Mesenchymal stem cell (in vitro differentiated cells and primary cell): ENCODE measurements around the gene SIVA1.

Experiments used
- DNase-seq: peaks from one replicate; pipeline ENCODE4 v3.0.0-alpha.2; 2013
- H2AFZ ChIP-seq: one replicate; pipeline ENCODE4 v1.6.1; 2013; ENCODE audit warnings: low read depth, mild to moderate bottlenecking, control low read depth, inconsistent platforms, low read length, moderate library complexity
- H2AK5ac ChIP-seq: 2 replicates; pipeline ENCODE4 v1.6.1; 2013; ENCODE audit warnings: low read length, moderate library complexity, mild to moderate bottlenecking, inconsistent platforms; ENCODE audit not compliant: severe bottlenecking
- H2BK120ac ChIP-seq: one replicate; pipeline ENCODE4 v1.6.1; 2013; ENCODE audit warnings: low read depth, mild to moderate bottlenecking, inconsistent platforms, low read length, moderate library complexity
- H2BK12ac ChIP-seq, 2 experiments: one replicate each; pipeline ENCODE4 v1.6.1; 2013; ENCODE audit warnings: inconsistent platforms in 2 of 2, low read length in 2 of 2, mild to moderate bottlenecking in 2 of 2, moderate library complexity in 2 of 2, control low read depth in 1 of 2
- H2BK15ac ChIP-seq: one replicate; pipeline ENCODE4 v1.6.1; 2013; ENCODE audit warnings: mild to moderate bottlenecking, low read depth, inconsistent platforms; ENCODE audit not compliant: poor library complexity, severe bottlenecking
- H2BK5ac ChIP-seq: 2 replicates; pipeline ENCODE4 v1.6.1; 2013; ENCODE audit warnings: low read depth, mild to moderate bottlenecking, low read length, control low read depth, inconsistent platforms; ENCODE audit not compliant: poor library complexity, severe bottlenecking
- H3K14ac ChIP-seq, 2 experiments: one replicate each; pipeline ENCODE4 v1.6.1; 2013; ENCODE audit warnings: inconsistent platforms in 2 of 2, low read length in 2 of 2, control low read depth in 1 of 2, mild to moderate bottlenecking in 1 of 2, moderate library complexity in 1 of 2
- H3K18ac ChIP-seq, 2 experiments: one replicate each; pipeline ENCODE4 v1.6.1; 2013; ENCODE audit warnings: inconsistent platforms in 2 of 2, low read length in 2 of 2, control low read depth in 1 of 2, low read depth in 1 of 2, mild to moderate bottlenecking in 1 of 2
- H3K23ac ChIP-seq, 2 experiments: one replicate each; pipeline ENCODE4 v1.6.1; 2013; ENCODE audit warnings: inconsistent platforms in 2 of 2, low read length in 2 of 2, mild to moderate bottlenecking in 2 of 2, moderate library complexity in 2 of 2, control low read depth in 1 of 2
- H3K27ac ChIP-seq: 2 replicates; pipeline ENCODE4 v1.5.1; 2013; ENCODE audit warnings: mild to moderate bottlenecking, moderate library complexity, low read length, control low read depth, inconsistent platforms; ENCODE audit not compliant: poor library complexity, severe bottlenecking
- H3K27me3 ChIP-seq, 2 experiments: 2 replicates each; pipeline versions ENCODE4 v1.6.1 to v1.7.0; 2013; ENCODE audit warnings: low read length in 2 of 2, mild to moderate bottlenecking in 2 of 2, moderate library complexity in 2 of 2, control low read depth in 1 of 2, inconsistent platforms in 1 of 2; ENCODE audit not compliant: control insufficient read depth in 1 of 2, insufficient read depth in 1 of 2
- H3K36me3 ChIP-seq, 2 experiments: 2 replicates each; pipeline versions ENCODE4 v1.6.1 to v1.7.0; 2013; ENCODE audit warnings: low read length in 2 of 2, control low read depth in 1 of 2, inconsistent platforms in 1 of 2, low read depth in 1 of 2, mild to moderate bottlenecking in 1 of 2; ENCODE audit not compliant: insufficient read depth in 2 of 2, control insufficient read depth in 1 of 2
- H3K4ac ChIP-seq, 2 experiments: one replicate each; pipeline ENCODE4 v1.6.1; 2013; ENCODE audit warnings: inconsistent platforms in 2 of 2, low read length in 2 of 2, mild to moderate bottlenecking in 2 of 2, moderate library complexity in 2 of 2, control low read depth in 1 of 2, low read depth in 1 of 2
- H3K4me1 ChIP-seq: 2 replicates; pipeline ENCODE4 v1.6.1; 2013; ENCODE audit warnings: low read depth, low read length, control low read depth; ENCODE audit not compliant: control insufficient read depth, insufficient read depth
- H3K4me2 ChIP-seq: 2 replicates; pipeline ENCODE4 v1.6.1; 2013; ENCODE audit warnings: low read length, mild to moderate bottlenecking, inconsistent platforms; ENCODE audit not compliant: poor library complexity, severe bottlenecking
- H3K4me3 ChIP-seq, 2 experiments: 2 replicates each; pipeline versions ENCODE4 v1.5.1 to v1.7.0; 2013; ENCODE audit warnings: low read length in 2 of 2, mild to moderate bottlenecking in 2 of 2, control low read depth in 1 of 2, low read depth in 1 of 2; ENCODE audit not compliant: insufficient read depth in 1 of 2
- H3K79me1 ChIP-seq: replicated peaks from 2 replicates; pipeline ENCODE4 v1.6.1; 2013; ENCODE audit warnings: mild to moderate bottlenecking, control low read depth, low read length, inconsistent platforms; ENCODE audit not compliant: poor library complexity, severe bottlenecking
- H3K9ac ChIP-seq: 2 replicates; pipeline ENCODE4 v1.7.0; 2013; ENCODE audit warnings: mild to moderate bottlenecking, low read length, moderate library complexity
- H3K9me3 ChIP-seq: 2 replicates; pipeline ENCODE4 v1.7.0; 2013; ENCODE audit warnings: mild to moderate bottlenecking, low read length; ENCODE audit not compliant: control insufficient read depth
- H4K8ac ChIP-seq: one replicate; pipeline ENCODE4 v1.6.1; 2013; ENCODE audit warnings: inconsistent platforms, mild to moderate bottlenecking, low read length, moderate library complexity
- H4K91ac ChIP-seq: one replicate; pipeline ENCODE4 v1.6.1; 2013; ENCODE audit warnings: mild to moderate bottlenecking, low read length, inconsistent platforms
- WGBS: methylation state at CpG from one replicate; pipeline ENCODE4 v1.1.7; 2013; ENCODE audit warnings: mixed read lengths; 5-methylcytosine and 5-hydroxymethylcytosine counted together

Gene SIVA1

DNA sequence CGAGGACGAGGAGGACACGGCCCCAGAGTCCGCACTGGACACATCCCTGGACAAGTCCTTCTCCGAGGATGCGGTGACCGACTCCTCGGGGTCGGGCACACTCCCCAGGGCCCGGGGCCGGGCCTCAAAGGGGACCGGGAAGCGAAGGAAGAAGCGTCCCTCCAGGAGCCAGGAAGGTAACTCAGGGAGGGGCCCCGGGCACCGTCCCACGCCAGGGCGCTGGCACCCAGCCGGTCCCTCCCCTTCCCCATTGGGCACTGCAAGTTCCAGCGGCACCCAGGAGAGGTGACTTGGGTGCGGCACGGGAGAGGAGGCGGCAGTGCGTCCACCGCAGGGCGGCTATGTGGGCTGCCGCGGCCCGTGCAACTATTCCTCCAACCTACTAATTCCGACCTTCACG, 38.3 kb upstream of the SIVA1 start:
- no peak overlapping the region for H3K4me2 ChIP-seq

DNA sequence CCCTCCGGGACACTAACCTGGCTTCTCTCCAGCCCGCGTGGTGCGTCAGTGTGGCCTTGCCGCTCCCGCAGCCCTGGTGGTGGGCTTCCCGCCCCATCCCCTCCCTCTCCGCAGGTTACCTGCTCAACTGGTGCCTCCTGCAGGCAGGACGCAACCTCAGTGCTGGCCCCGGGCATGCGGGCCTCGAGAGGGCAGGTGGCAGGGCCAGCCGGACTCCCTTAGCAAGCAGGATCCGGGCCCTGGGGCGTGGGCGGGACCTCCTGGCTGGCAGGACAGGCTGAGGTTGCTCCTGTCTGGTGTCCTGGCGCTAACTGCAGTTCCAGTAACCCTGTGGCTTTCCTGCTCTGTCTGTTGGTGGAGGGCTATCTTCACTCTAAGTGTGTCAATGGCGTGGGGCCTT, 37.5 kb upstream of the SIVA1 start:
- H3K4me3 ChIP-seq, result no peak overlapping the region
- no peak overlapping the region for H2BK12ac ChIP-seq
- H3K4me2 ChIP-seq, result no peak overlapping the region
- H3K14ac ChIP-seq, result no peak overlapping the region
- no peak overlapping the region for H2AK5ac ChIP-seq
- no peaks in the 10 kb centered on the region for H3K9me3 ChIP-seq
- no peak overlapping the region for H3K4ac ChIP-seq
- H3K4me1 ChIP-seq, result peaks cover 2% of the 10 kb centered on the region
- no peak overlapping the region for H2AFZ ChIP-seq
- no peak overlapping the region for H4K91ac ChIP-seq
- H3K18ac ChIP-seq, result no peak overlapping the region
- peaks cover 15% of the 10 kb centered on the region for H3K79me1 ChIP-seq
- peaks cover 82 to 98% of the 10 kb centered on the region in 2 experiments for H3K36me3 ChIP-seq
- 96% methylated on average over 18 of the region's 18 CpGs for WGBS
- H4K8ac ChIP-seq, result no peak overlapping the region
- no peak overlapping the region for H2BK120ac ChIP-seq
- no peak overlapping the region for H2BK15ac ChIP-seq
- H3K27me3 ChIP-seq, result no peaks in the 10 kb centered on the region
- no peak overlapping the region for H3K9ac ChIP-seq
- H2BK5ac ChIP-seq, result no peak overlapping the region
- H3K23ac ChIP-seq, result no peak overlapping the region
- no peak for DNase-seq
- H3K27ac ChIP-seq, result no peak overlapping the region

More for the DNA sequence above, 38.3 kb upstream of the SIVA1 start:
- Histone ChIP-seq H3K27me3 (no peaks in the 10 kb centered on the region), H3K27ac (no peak overlapping the region), H2AFZ (no peak overlapping the region), H2BK12ac (no peak overlapping the region), H3K4me3 (no peak overlapping the region), H3K18ac (no peak overlapping the region), H2BK15ac (no peak overlapping the region), H3K23ac (no peak overlapping the region), H3K36me3 (peaks cover 84 to 98% of the 10 kb centered on the region in 2 experiments), H2BK120ac (no peak overlapping the region), H3K14ac (no peak overlapping the region), H2BK5ac (no peak overlapping the region), H3K79me1 (peaks cover 15% of the 10 kb centered on the region), H3K9me3 (no peaks in the 10 kb centered on the region), H3K9ac (no peak overlapping the region), H2AK5ac (no peak overlapping the region), H3K4me1 (peaks cover 4% of the 10 kb centered on the region), H3K4ac (no peak overlapping the region), H4K8ac (no peak overlapping the region), H4K91ac (no peak overlapping the region)
- no peak for DNase-seq
- 98% methylated on average over 31 of the region's 31 CpGs for WGBS

DNA sequence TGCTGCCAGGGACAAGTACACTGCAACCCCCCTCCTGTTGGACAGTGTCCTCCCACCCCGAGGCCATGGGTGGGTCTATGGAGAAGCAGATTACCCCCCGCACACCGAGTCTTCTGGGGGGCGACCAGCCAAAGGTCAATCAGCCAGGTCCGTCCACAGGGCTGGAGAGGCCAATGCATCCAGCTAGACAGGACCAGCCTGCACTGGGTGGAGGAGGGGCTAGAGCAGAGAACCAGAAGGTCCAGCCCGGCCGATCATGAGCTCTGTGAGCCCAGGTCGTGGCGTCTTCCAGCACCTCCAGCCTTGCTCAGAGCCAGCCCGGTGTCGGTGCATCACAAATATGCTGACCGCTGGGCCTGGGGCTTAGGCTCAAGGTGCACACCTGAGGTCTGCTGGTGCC, 37.1 kb upstream of the SIVA1 start:
- Histone ChIP-seq H4K8ac (no peak overlapping the region), H3K9ac (no peak overlapping the region), H2BK120ac (no peak overlapping the region), H4K91ac (no peak overlapping the region), H3K23ac (no peak overlapping the region), H3K4me3 (no peak overlapping the region), H2BK15ac (no peak overlapping the region), H3K79me1 (peaks cover 15% of the 10 kb centered on the region), H3K36me3 (peaks cover 78 to 95% of the 10 kb centered on the region in 2 experiments), H3K18ac (no peak overlapping the region), H2BK5ac (no peak overlapping the region), H2AFZ (no peak overlapping the region), H3K27ac (no peak overlapping the region), H3K4ac (no peak overlapping the region), H3K4me1 (peaks cover 2% of the 10 kb centered on the region), H2BK12ac (no peak overlapping the region), H3K9me3 (no peaks in the 10 kb centered on the region), H3K14ac (no peak overlapping the region), H3K27me3 (no peaks in the 10 kb centered on the region), H3K4me2 (no peak overlapping the region), H2AK5ac (no peak overlapping the region)
- WGBS, result 93% methylated on average over 12 of the region's 12 CpGs
- no peak for DNase-seq

DNA sequence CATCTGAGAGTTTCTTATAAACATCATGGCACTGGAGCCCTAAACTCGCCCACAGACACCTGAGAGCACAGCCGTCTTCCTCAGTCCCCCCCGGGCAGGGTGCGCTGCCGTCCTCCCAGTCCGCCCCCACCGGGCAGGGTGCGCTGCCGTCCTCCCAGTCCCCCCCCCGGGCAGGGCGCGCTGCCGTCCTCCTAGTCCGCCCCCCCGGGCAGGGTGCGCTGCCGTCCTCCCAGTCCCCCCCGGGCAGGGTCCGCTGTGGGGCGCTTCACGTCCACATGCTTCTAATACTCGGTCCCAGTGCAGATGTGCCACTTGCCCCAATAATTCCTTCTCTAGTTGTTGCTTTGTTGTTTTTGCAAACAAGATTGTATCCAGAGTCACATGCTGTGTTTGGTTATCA, 35.8 kb upstream of the SIVA1 start:
- no peak overlapping the region for H2BK15ac ChIP-seq
- no peak overlapping the region for H2AK5ac ChIP-seq
- no peak overlapping the region for H3K4me2 ChIP-seq

More for the DNA sequence above, 35.8 kb upstream of the SIVA1 start:
- 93% methylated on average over 19 of the region's 22 CpGs for WGBS
- Histone ChIP-seq H3K27ac (no peak overlapping the region), H3K36me3 (peaks cover 74 to 91% of the 10 kb centered on the region in 2 experiments), H3K23ac (no peak overlapping the region), H2BK12ac (no peak overlapping the region), H3K4me3 (no peak overlapping the region), H3K4ac (no peak overlapping the region), H3K79me1 (peaks cover 12% of the 10 kb centered on the region), H2BK5ac (no peak overlapping the region), H4K8ac (no peak overlapping the region), H3K9me3 (no peaks in the 10 kb centered on the region), H3K18ac (no peak overlapping the region), H2AFZ (no peak overlapping the region), H3K9ac (no peak overlapping the region), H3K27me3 (no peaks in the 10 kb centered on the region), H4K91ac (no peak overlapping the region), H3K4me1 (peaks cover 7% of the 10 kb centered on the region), H2BK120ac (no peak overlapping the region), H3K14ac (no peak overlapping the region)
- DNase-seq, result no peak
